ENCODE measurements around the gene CHTOP. TPM values are rescaled to one million over a fixed set of nuclear protein-coding genes. Genes with fewer than 3 reads are reported as not detected.

The CHTOP gene
- total and polyA plus RNA-seq, 2 of the 4 experiments (the other 2 are of a cell fraction): 33.9 to 50.8 TPM

GRCh38 chr1:153602749-153603148 lies 31.1 kb upstream of the CHTOP start:
- peaks cover 8% of the 10 kb centered on the region for H3K4me1 ChIP-seq (ENCODE audit: control insufficient read depth, insufficient read depth, low read length)
- no peaks in the 10 kb centered on the region for H3K27me3 ChIP-seq (ENCODE audit: control insufficient read depth, insufficient read depth, low read length)
- H3K4me2 ChIP-seq (ENCODE audit: low read depth, low read length): no peak overlapping the region
- H2BK5ac ChIP-seq (ENCODE audit: low read depth, low read length, poor library complexity, severe bottlenecking): no peak overlapping the region
- ChIA-PET CTCF (no interaction called here), POLR2A (ENCODE audit: unreplicated experiment) (no interaction called here)
- DNase-seq (no peak), ATAC-seq (ENCODE audit: low read depth) (no peak)
- no peak overlapping the region for H2AK5ac ChIP-seq (ENCODE audit: low read depth, low read length)
- H3K9me1 ChIP-seq (ENCODE audit: insufficient read depth, low read length): no peaks in the 10 kb centered on the region; the same call in 1 of the 2 replicates
- no peak overlapping the region for H4K91ac ChIP-seq (ENCODE audit: insufficient read depth, low read depth, low read length)
- BruUV-seq (replicated peaks): no TSS peak
- H3K27ac ChIP-seq (ENCODE audit: insufficient read depth, low read length): no peak overlapping the region
- H3K4ac ChIP-seq (ENCODE audit: low read depth, low read length): no peak overlapping the region
- no peak overlapping the region for H2BK120ac ChIP-seq (ENCODE audit: low read depth, low read length)
- WGBS, 2 experiments (ENCODE audit: extremely low coverage in 2 of 2, insufficient read length in 1 of 2): no CpG with 5 or more reads among the region's 6 CpGs
- H4K5ac ChIP-seq (ENCODE audit: low read depth, low read length): no peak overlapping the region
- peaks cover 19% of the 10 kb centered on the region for H3K36me3 ChIP-seq (ENCODE audit: control insufficient read depth, insufficient read depth, low read length)
- no peak overlapping the region for H3K14ac ChIP-seq (replicated peaks; ENCODE audit: low read depth, low read length)
- H3K18ac ChIP-seq (ENCODE audit: low read depth, low read length): no peak overlapping the region
- in situ Hi-C loops (cut with MboI; ENCODE audit: low sequenced_read_pairs): no loop called here
- peaks cover 6 to 30% of the 10 kb centered on the region in 2 experiments for H3K79me1 ChIP-seq (ENCODE audit: low read depth in 1 of 2, low read length in 2 of 2)
- intact Hi-C loops (cut with micrococcal nuclease): no loop called here
- H4K8ac ChIP-seq (ENCODE audit: low read depth in 2 of 2, low read length in 2 of 2): no peak overlapping the region
- H4K20me1 ChIP-seq (ENCODE audit: insufficient read depth, low read length): no peaks in the 10 kb centered on the region
- no peak overlapping the region for H3K4me3 ChIP-seq (ENCODE audit: insufficient read depth, low read depth, low read length)
- H3K23ac ChIP-seq (ENCODE audit: low read depth, low read length): no peak overlapping the region
- H2BK20ac ChIP-seq (ENCODE audit: low read depth, low read length): no peak overlapping the region
- H2AK9ac ChIP-seq (replicated peaks; ENCODE audit: low read depth, low read length, poor library complexity): no peak overlapping the region
- H2BK15ac ChIP-seq (ENCODE audit: low read depth, low read length): no peak overlapping the region
- H3K9ac ChIP-seq (ENCODE audit: low read depth, low read length): no peak overlapping the region
- no peaks in the 10 kb centered on the region for H3K9me3 ChIP-seq (ENCODE audit: control insufficient read depth, insufficient read depth, low read length)
- TF ChIP-seq MAZ (IDR thresholded peaks at IDR 0.05; ENCODE audit: borderline replicate concordance, low read depth, low read length) (no peak), RFX5 (IDR thresholded peaks at IDR 0.05; ENCODE audit: low read depth, low read length) (no peak), CTCF (conservative IDR thresholded peaks at IDR 0.05; ENCODE audit: low read depth, low read length) (no peak), CEBPB (IDR thresholded peaks at IDR 0.05; ENCODE audit: low read depth, low read length) (no peak), FOS (IDR thresholded peaks at IDR 0.05; ENCODE audit: low read depth, low read length) (no peak), BHLHE40 (IDR thresholded peaks at IDR 0.05; ENCODE audit: low read depth, low read length) (no peak), MXI1 (IDR thresholded peaks at IDR 0.05; ENCODE audit: borderline replicate concordance, low read depth, low read length) (no peak), POLR2A (IDR thresholded peaks at IDR 0.05; ENCODE audit: low read depth, low read length) (no peak), CHD1 (IDR thresholded peaks at IDR 0.05; ENCODE audit: low read depth, low read length) (no peak), USF2 (IDR thresholded peaks at IDR 0.05; ENCODE audit: low read depth, low read length) (no peak), RAD21 (IDR thresholded peaks at IDR 0.05; ENCODE audit: low read length) (no peak), ELK1 (IDR thresholded peaks at IDR 0.05; ENCODE audit: borderline replicate concordance, low read depth, low read length) (no peak), RCOR1 (IDR thresholded peaks at IDR 0.05; ENCODE audit: insufficient replicate concordance, low read length) (no peak), SMC3 (IDR thresholded peaks at IDR 0.05; ENCODE audit: low read depth, low read length) (no peak), NFE2L2 (IDR thresholded peaks at IDR 0.05; ENCODE audit: low read depth, low read length) (no peak), MAFK (IDR thresholded peaks at IDR 0.05; ENCODE audit: low read depth, low read length) (no peak)
- no peak overlapping the region for H3K56ac ChIP-seq (ENCODE audit: extremely low read depth, insufficient read depth, low read length)
- H2AFZ ChIP-seq (replicated peaks; ENCODE audit: low read length, poor library complexity): no peak overlapping the region
- dilution Hi-C loops (cut with HindIII; ENCODE audit: low sequenced_read_pairs, unreplicated experiment): no loop called here
